ENCODE results near the gene GTF3C2.

Gene GTF3C2

DNA sequence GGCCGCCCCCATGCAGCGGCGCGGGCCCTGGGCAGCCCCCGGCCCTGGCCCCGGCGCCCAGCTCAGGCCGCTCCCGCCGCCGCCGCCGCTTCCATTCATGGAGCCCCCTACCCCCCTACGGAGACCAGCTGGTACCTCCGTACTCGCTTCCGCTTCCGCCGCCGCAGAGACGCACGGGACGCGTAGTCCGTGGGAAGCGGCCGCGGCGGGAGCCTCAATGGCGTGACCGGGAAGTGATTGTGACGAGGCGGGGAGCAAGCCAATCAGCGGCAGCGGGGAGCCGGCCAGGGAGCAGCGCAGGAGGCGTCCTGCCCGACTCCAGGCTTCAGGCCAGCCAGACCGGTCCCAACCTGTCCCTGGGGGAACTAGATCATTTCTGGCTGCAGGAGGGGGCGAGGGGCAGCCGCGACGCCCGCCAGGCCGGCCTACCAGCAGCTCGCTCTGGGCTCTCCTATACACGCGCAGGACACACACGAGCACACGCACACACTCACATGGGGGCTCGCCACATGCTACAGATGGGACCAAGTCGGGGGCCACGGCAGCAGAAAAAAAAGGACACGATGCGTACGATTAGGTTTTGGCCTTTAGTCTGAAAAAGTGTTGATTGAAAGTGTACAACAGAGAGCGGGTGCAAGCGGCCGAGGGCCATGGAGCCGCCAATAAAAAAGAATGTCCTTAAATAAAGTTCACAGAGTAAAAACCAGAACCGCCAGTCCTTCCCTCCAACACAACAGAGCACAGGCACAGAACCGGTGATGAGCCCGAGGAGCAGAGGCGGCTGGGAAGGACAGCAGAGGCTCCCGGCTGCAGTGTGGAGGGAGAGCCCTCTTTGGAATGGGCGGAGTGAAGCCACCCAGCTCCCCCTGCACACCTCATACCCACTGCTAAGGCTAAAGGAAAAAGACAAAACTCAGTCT lies 24.3 kb upstream of the GTF3C2 start, which contains the start of gene ZNF513 (continued):
- TF ChIP-seq ZNF692 (tag by site-specific recombination; IDR thresholded peaks at IDR 0.05) (no peak), MZF1 (tag by site-specific recombination; IDR thresholded peaks at IDR 0.05; ENCODE audit: borderline replicate concordance) (no peak), ZNF2 (tag by site-specific recombination; IDR thresholded peaks at IDR 0.05) (peak; percentile 83), ZNF521 (tag by site-specific recombination; IDR thresholded peaks at IDR 0.05) (no peak), ZNF785 (tag by site-specific recombination; IDR thresholded peaks at IDR 0.05) (no peak)
- TF ChIP-seq, protein P1, sequence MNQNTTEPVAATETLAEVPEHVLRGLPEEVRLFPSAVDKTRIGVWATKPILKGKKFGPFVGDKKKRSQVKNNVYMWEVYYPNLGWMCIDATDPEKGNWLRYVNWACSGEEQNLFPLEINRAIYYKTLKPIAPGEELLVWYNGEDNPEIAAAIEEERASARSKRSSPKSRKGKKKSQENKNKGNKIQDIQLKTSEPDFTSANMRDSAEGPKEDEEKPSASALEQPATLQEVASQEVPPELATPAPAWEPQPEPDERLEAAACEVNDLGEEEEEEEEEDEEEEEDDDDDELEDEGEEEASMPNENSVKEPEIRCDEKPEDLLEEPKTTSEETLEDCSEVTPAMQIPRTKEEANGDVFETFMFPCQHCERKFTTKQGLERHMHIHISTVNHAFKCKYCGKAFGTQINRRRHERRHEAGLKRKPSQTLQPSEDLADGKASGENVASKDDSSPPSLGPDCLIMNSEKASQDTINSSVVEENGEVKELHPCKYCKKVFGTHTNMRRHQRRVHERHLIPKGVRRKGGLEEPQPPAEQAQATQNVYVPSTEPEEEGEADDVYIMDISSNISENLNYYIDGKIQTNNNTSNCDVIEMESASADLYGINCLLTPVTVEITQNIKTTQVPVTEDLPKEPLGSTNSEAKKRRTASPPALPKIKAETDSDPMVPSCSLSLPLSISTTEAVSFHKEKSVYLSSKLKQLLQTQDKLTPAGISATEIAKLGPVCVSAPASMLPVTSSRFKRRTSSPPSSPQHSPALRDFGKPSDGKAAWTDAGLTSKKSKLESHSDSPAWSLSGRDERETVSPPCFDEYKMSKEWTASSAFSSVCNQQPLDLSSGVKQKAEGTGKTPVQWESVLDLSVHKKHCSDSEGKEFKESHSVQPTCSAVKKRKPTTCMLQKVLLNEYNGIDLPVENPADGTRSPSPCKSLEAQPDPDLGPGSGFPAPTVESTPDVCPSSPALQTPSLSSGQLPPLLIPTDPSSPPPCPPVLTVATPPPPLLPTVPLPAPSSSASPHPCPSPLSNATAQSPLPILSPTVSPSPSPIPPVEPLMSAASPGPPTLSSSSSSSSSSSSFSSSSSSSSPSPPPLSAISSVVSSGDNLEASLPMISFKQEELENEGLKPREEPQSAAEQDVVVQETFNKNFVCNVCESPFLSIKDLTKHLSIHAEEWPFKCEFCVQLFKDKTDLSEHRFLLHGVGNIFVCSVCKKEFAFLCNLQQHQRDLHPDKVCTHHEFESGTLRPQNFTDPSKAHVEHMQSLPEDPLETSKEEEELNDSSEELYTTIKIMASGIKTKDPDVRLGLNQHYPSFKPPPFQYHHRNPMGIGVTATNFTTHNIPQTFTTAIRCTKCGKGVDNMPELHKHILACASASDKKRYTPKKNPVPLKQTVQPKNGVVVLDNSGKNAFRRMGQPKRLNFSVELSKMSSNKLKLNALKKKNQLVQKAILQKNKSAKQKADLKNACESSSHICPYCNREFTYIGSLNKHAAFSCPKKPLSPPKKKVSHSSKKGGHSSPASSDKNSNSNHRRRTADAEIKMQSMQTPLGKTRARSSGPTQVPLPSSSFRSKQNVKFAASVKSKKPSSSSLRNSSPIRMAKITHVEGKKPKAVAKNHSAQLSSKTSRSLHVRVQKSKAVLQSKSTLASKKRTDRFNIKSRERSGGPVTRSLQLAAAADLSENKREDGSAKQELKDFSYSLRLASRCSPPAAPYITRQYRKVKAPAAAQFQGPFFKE (tag by site-specific recombination; IDR thresholded peaks at IDR 0.05; ENCODE audit: borderline replicate concordance), result no peak
- TF ChIP-seq, protein P2, sequence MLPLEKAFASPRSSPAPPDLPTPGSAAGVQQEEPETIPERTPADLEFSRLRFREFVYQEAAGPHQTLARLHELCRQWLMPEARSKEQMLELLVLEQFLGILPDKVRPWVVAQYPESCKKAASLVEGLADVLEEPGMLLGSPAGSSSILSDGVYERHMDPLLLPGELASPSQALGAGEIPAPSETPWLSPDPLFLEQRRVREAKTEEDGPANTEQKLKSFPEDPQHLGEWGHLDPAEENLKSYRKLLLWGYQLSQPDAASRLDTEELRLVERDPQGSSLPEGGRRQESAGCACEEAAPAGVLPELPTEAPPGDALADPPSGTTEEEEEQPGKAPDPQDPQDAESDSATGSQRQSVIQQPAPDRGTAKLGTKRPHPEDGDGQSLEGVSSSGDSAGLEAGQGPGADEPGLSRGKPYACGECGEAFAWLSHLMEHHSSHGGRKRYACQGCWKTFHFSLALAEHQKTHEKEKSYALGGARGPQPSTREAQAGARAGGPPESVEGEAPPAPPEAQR (tag by site-specific recombination; IDR thresholded peaks at IDR 0.05), result no peak
- TF ChIP-seq, protein P3, sequence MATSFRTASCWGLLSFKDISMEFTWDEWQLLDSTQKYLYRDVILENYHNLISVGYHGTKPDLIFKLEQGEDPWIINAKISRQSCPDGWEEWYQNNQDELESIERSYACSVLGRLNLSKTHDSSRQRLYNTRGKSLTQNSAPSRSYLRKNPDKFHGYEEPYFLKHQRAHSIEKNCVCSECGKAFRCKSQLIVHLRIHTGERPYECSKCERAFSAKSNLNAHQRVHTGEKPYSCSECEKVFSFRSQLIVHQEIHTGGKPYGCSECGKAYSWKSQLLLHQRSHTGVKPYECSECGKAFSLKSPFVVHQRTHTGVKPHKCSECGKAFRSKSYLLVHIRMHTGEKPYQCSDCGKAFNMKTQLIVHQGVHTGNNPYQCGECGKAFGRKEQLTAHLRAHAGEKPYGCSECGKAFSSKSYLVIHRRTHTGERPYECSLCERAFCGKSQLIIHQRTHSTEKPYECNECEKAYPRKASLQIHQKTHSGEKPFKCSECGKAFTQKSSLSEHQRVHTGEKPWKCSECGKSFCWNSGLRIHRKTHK (tag by site-specific recombination; IDR thresholded peaks at IDR 0.05), result no peak
- TF ChIP-seq, protein P4, sequence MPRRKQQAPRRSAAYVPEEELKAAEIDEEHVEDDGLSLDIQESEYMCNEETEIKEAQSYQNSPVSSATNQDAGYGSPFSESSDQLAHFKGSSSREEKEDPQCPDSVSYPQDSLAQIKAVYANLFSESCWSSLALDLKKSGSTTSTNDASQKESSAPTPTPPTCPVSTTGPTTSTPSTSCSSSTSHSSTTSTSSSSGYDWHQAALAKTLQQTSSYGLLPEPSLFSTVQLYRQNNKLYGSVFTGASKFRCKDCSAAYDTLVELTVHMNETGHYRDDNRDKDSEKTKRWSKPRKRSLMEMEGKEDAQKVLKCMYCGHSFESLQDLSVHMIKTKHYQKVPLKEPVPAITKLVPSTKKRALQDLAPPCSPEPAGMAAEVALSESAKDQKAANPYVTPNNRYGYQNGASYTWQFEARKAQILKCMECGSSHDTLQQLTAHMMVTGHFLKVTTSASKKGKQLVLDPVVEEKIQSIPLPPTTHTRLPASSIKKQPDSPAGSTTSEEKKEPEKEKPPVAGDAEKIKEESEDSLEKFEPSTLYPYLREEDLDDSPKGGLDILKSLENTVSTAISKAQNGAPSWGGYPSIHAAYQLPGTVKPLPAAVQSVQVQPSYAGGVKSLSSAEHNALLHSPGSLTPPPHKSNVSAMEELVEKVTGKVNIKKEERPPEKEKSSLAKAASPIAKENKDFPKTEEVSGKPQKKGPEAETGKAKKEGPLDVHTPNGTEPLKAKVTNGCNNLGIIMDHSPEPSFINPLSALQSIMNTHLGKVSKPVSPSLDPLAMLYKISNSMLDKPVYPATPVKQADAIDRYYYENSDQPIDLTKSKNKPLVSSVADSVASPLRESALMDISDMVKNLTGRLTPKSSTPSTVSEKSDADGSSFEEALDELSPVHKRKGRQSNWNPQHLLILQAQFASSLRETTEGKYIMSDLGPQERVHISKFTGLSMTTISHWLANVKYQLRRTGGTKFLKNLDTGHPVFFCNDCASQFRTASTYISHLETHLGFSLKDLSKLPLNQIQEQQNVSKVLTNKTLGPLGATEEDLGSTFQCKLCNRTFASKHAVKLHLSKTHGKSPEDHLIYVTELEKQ (tag by site-specific recombination; IDR thresholded peaks at IDR 0.05; ENCODE audit: borderline replicate concordance), result no peak
